NB4 (cell line): Measurements from ENCODE around the gene RANBP17.

Source experiments
- CTCF ChIP-seq: IDR thresholded peaks from one replicate; pipeline ENCODE4 v1.5.1; 2012; ENCODE audit warnings: low read depth, low read length
- MAX ChIP-seq: IDR thresholded peaks from 2 replicates; pipeline ENCODE4 v1.6.1; 2011; ENCODE audit warnings: low read depth, low read length
- MYC ChIP-seq: IDR thresholded peaks from 2 replicates; pipeline ENCODE4 v1.6.1; 2011; ENCODE audit warnings: low read depth, low read length
- POLR2A ChIP-seq: IDR thresholded peaks from 2 replicates; pipeline ENCODE4 v1.6.1; 2011; ENCODE audit warnings: mild to moderate bottlenecking; ENCODE audit not compliant: insufficient read length; ENCODE audit errors: extremely low read depth

DNA sequence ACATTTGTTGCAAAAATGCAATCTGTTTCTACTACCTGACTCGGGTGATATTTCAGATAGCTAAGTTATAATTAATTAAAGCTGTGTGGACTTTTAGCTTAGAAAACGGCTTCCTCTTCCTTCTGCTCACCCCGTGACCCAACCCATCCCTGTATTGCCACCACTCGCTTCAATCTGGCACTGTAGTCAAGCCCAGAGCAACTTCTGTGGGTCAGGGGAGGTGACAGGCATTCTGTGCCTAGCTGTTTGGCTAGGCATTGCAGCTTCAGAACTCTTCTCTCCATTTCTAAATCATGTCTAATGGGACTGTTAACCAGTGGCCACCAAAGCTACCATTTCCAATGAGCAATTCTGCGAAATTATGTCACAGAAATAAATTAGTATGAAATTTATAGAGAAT, 267.5 kb downstream of the RANBP17 start:
- TF ChIP-seq MAX (no peak), CTCF (no peak), POLR2A (no peak), MYC (no peak)
